CD4-positive, alpha-beta T cell treated with Interleukin-12 subunit alpha and Interleukin-12 subunit beta, for 1 hour (primary cell): ENCODE results near the gene FADS1.

Source experiments
- DNase-seq: peaks from one replicate; pipeline ENCODE4 v3.0.0-alpha.2; 2020

Gene FADS1

DNA sequence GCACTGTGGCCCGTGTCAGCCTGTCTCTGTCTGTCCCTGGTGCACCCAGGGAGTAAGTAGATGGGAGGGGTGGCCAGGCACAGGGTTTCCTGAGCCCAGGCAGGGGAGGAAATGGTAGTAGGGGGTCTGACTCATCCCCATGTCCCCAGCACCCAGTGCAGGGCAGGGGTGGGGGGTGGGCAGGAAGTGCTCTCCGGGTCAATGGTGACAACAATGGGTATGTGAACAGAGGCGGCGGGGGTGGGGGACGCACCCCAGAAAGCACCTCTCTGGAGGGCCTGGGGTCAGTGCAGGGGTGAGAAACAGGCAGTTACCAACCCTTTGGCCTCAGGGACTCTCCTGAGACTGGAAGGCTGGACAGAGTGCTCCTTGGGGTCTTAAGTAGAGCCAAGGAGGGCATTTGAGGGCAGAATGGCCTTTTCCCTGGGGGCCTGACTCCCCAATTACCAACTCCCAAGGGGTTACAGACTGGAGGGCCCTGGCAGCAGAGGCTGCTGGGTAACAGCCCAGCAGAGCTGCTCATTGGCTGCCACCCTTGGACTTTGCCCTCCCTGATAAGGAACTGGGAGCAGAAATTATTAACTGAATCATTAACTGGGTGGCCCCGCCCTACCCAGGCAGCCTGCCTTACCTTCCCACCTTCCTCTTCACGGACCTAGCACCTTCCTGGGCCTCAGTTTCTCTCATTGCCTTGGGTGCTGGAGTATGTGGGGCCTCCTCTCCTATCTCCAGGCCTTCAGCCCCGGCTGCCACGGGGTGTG is 60.2 kb downstream of the FADS1 start:
- peak; percentile 12 for DNase-seq

DNA sequence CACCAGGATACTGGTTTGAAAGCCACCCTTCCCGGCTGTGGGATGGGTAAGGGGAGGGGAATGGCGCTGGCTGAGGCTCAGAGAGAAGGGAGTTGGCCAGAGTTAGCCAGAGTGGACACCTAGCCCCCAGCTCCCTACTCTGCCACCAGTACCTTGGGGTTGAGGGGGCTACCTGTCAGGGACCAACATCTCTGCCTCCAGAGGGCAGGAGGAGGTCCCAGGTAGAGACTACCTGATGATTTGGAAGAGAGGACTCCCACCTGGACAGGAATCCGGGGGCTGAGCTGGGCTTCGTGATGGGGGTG is 60.7 kb downstream of the FADS1 start:
- no peak for DNase-seq

DNA sequence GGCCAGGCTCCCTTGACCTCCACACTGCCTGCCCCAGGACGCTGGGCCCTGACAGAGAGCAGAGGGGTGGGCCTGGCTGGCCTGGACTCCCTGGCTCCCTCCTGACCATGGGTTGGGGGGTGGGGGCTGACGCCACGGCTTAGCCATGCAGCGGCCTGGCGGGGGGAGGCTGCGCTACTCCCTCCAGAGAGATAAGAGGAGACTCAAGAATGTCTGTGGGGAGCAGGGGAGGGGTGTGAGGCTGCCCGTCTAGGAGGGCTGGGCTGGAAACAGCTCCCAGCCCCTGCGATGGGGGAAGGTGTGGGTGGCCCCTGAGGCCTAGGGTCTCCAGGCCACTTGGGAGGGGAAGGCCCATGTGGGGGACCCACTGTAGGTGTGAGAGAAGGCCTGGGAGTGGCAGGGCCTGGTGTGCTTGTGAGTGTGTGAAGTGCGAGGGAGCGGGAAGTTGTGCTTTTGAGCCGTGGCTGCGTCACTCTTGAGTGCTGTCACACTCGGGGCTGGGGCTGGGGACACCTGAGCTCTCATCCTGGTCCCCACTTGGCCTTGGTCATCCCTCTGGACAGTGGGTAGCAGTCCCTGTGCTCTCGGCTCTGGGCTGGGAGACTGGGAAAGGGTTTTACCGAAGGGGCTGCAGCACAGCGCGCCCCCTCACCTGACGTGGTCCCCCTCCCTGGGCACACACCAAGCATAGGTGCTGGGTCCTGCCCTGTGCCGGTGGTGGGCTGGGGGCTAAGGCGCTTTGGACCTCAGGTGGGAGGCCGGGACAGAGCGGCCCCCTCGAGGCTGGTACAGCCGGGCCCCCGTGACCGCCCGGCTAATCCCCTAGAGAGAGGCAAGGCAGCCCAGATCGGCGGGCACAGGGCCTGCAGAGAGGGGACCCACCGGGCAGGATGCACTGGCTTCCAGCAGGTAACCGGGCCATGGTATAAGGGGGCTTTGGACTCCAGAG is 62.0 kb downstream of the FADS1 start:
- DNase-seq: no peak

DNA sequence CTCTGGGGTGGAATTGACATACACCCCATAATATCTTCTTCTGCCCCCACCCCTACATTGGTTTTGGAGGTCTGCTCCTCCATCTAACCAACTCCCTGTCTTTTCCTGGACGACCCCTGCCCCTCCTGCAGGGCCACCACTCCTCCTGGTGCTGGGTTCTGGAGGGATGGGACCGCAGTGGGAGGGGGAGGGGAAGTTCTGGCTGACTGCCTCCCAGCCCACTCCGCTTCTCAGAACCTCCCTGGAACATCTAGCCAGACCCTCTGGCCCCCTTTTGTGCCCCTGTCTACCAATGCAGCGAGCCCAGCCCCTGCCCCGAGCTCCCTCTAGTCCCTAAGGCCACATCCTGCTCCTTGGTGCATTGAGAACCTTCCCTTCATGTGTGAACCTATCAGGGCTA is 63.1 kb downstream of the FADS1 start:
- DNase-seq: no peak

DNA sequence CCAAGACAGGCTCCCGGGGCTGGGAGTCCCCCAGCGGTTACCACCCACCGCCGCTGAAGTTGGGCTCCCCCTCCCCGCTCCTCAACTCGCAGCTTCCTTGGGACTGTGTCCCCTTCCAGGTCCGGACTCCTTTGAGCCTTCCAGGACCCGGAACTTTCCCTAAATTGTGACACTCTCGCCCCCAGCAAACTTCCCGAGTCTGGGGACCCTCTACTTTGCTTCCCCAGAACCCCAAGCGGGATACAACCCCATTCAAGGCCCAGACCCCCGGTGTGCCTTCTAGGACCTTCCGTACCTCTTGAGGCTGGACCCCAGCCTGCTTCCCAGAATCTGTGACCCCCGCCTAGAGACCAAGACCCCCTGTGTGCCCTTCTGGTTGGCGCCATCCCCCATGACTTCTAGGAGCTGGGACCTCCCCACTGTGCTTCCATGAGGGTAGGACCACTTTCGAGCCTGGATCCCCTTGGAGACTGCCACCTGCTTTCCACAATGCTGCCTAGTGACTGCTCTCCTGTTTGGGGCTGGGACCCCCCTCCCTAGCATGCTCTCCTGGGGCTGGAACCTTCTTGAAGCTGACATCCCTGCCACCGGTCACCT is 63.8 kb downstream of the FADS1 start:
- no peak for DNase-seq

DNA sequence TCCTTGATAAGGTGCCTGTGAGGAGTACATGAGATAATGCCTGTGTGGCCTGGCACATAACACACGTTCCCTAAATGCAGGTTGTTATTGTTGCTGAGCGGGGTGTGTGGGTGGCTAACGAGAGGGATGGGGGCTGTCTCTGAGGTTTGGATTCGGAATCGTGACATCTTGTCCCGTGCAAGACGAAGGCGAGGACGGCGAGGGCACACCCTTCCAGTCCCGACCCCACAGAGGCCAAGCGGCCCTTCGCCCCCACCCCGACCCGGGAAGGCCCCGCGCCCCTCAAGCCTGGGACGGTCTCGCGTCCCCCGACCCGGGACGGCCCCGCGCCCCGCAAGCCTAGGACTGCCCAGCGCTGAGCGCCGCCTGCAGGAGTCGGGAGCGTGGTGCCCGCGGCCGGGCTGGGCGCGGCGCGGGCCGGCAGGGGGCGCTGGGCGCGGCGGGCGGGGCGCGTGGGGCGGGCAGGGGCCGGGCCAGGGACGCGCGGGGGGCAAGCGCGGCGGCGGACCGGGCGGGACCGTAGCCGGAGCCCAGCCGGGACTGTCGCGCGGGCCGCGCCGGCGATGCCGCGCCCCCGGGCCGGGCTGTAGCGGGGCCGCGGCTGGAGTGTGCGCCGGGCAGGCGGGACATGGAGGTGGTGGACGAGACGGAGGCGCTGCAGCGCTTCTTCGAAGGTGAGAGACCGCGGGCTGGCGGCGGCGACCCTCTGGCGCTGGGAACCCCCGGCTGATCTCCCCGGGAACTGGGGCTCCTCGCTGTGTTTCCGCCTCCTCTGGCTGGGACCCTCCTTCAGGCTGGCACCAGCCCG is 64.5 kb downstream of the FADS1 start, which contains the start of gene MYRF:
MYRF (plus strand) TSS at position 520 of the 808 bp plus-strand sequence; CDS start at position 629, 109 bp downstream.
- peak; percentile 68 for DNase-seq

DNA sequence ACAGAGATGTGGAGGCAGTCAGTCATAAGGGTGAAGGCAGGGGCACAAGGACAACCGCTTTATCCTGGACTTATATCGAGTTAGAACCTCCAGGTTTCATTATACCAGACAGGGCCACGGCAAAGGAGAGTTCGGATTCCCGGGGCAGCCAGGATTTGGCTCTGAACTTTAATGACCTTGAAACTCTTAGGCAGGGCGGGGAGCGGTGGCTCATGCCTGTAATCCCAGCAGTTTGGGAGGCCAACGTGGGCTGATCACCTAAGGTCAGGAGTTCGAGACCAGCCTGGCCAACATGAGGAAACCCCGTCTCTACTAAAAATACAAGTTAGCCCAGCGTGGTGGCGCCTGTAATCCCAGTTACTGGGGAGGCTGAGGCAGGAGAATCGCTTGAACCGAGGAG is 65.4 kb downstream of the FADS1 start:
- no peak for DNase-seq

DNA sequence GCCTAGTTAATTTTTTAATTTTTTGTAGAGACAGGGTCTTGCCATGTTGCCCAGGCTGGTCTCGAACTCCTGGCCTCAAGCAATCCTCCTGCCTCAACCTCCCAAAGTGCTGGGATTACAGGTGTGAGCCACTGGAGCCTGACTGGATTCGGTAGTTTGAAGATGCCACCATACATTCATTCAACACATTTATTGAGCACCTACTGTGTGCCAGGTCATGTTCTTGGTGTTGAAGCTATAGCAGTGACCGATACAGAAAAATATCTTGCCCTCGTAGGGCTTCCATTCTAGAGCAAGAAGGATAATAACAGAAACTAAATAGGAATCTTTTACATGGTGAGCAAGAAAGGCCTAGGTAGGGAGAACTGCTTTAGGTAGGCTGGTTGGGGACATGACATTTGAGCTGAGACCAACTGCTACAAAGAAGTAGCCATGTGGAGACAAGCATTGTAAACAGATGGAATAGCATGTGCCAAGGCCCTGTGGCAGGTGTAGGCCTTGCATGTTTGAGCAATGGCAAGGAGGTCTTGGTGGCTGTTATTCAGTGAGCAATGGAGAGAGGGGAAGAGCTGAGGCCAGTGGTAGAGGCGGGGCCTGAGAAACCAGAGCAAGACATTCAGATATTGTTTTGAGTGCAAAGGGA is 66.1 kb downstream of the FADS1 start:
- no peak for DNase-seq
